Karpas-422 (cell line): ENCODE results near the gene FARS2. TPM values are rescaled to one million over a fixed set of nuclear protein-coding genes. Genes with fewer than 3 reads are reported as not detected.
"Not testable (repeated sequence)": the region's sequence is repeated elsewhere in the genome, so short reads cannot be mapped to it uniquely, and the experiment has no call there.

Experiments
- DNase-seq: peaks from one replicate; pipeline ENCODE4 v3.0.0-alpha.2; 2015
- H2AFZ ChIP-seq: fragments of 200-600 bp; sonication (generic); 2 replicates; pipeline ENCODE4 v1.6.1; 2014; ENCODE audit warnings: antibody characterized with exemption, low read length, mixed read lengths
- H3K27ac ChIP-seq: fragments of 200-600 bp; sonication (generic); 2 replicates; pipeline ENCODE4 v1.5.1; 2014; ENCODE audit warnings: mild to moderate bottlenecking, low read length, moderate library complexity
- H3K27me3 ChIP-seq: fragments of 200-600 bp; sonication (generic); 2 replicates; pipeline ENCODE4 v1.6.1; 2014; ENCODE audit warnings: low read length, mixed read lengths
- H3K36me3 ChIP-seq: fragments of 200-600 bp; sonication (generic); 2 replicates; pipeline ENCODE4 v1.6.1; 2014; ENCODE audit warnings: low read length, mixed read lengths; ENCODE audit not compliant: insufficient read depth
- H3K4me1 ChIP-seq: fragments of 200-600 bp; sonication (generic); 2 replicates; pipeline ENCODE4 v1.6.1; 2014; ENCODE audit warnings: mild to moderate bottlenecking, low read length, mixed read lengths
- H3K4me2 ChIP-seq: fragments of 200-600 bp; sonication (generic); 2 replicates; pipeline ENCODE4 v1.6.1; 2014; ENCODE audit warnings: low read length, low read depth, mild to moderate bottlenecking; ENCODE audit not compliant: poor library complexity, severe bottlenecking
- H3K4me3 ChIP-seq: fragments of 200-600 bp; sonication (generic); 2 replicates; pipeline ENCODE4 v1.5.1; 2014; ENCODE audit warnings: mild to moderate bottlenecking, antibody characterized with exemption, low read length, mixed read lengths
- H3K79me2 ChIP-seq: fragments of 200-600 bp; sonication (generic); 2 replicates; pipeline ENCODE4 v1.6.1; 2014; ENCODE audit warnings: mild to moderate bottlenecking, low read length, mixed read lengths
- H3K9ac ChIP-seq: fragments of 200-600 bp; sonication (generic); 2 replicates; pipeline ENCODE4 v1.6.0; 2014; ENCODE audit warnings: low read length
- H3K9me2 ChIP-seq: fragments of 200-600 bp; sonication (generic), shearing (Covaris generic); replicated peaks from 2 replicates; pipeline ENCODE4 v1.6.0; 2014; ENCODE audit warnings: mild to moderate bottlenecking, low read length, moderate library complexity; ENCODE audit not compliant: insufficient read depth
- H3K9me3 ChIP-seq: fragments of 300-700, 200-600 bp; sonication (generic); 2 replicates; pipeline ENCODE4 v1.6.1; 2014; ENCODE audit warnings: low read length, mixed read lengths
- H4K20me1 ChIP-seq: fragments of 200-600 bp; sonication (generic); 2 replicates; pipeline ENCODE4 v1.6.1; 2014; ENCODE audit warnings: mild to moderate bottlenecking, antibody characterized with exemption, low read length, low read depth; ENCODE audit not compliant: insufficient read depth
- total RNA-seq: library from RNA; depleted of rRNA; stranded (reverse); fragments of >200 nt; shearing (Covaris generic); gene quantifications from 2 replicates; pipeline ENCODE4 v1.2.3, GENCODE V29; 2014; ENCODE audit warnings: low replicate concordance

Gene FARS2
- total RNA-seq, 1 experiment from 2014 or later = 9.0 TPM

- H3K4me2 ChIP-seq = no peak overlapping the region
- no peaks in the 10 kb centered on the region for H3K79me2 ChIP-seq
- peaks cover 57% of the 10 kb centered on the region for H3K4me1 ChIP-seq
- H3K27me3 ChIP-seq = no peaks in the 10 kb centered on the region
- H3K9me3 ChIP-seq = no peaks in the 10 kb centered on the region
- H4K20me1 ChIP-seq = no peaks in the 10 kb centered on the region
- H3K36me3 ChIP-seq = no peaks in the 10 kb centered on the region
- no peak for DNase-seq
- no peak overlapping the region for H2AFZ ChIP-seq
- no peak overlapping the region for H3K27ac ChIP-seq
- H3K4me3 ChIP-seq = no peak overlapping the region
- H3K9me2 ChIP-seq = no peaks in the 10 kb centered on the region
- H3K9ac ChIP-seq = no peak overlapping the region
These were observed 437.0 kb downstream of the FARS2 start for GRCh38 chr6:5698318-5698717.

- H3K4me3 ChIP-seq, H3K79me2 ChIP-seq, H3K27ac ChIP-seq, H3K9me3 ChIP-seq, H3K27me3 ChIP-seq, H3K9me2 ChIP-seq, H3K4me2 ChIP-seq, H4K20me1 ChIP-seq, H2AFZ ChIP-seq, H3K36me3 ChIP-seq, H3K9ac ChIP-seq: not testable (repeated sequence)
- peak; percentile 42 for DNase-seq
- H3K4me1 ChIP-seq = peaks cover 50% of the 10 kb centered on the region
These were observed 437.8 kb downstream of the FARS2 start for GRCh38 chr6:5699064-5699463.

DNA sequence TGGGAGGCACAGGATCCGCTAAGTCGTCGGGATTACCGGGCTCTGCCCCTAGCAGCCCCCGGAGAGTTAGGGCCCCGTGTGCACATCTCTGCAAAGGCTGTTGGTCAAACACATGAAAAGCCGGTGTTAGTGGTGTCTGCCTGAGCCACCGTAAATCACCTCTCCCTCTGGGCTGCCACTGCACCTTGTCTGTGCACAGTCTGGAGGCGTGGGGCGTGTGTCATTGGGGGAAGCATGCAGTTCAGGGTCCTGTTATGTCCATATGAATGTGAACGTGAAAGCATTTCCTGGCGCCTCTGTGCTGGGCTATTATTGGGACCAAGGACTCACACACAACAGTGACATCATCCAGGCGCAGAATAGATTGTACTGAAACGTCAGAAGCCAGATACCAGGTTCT, 439.9 kb downstream of the FARS2 start:
- Histone ChIP-seq H3K4me1 (peaks cover 30% of the 10 kb centered on the region), H3K36me3 (no peaks in the 10 kb centered on the region), H3K79me2 (no peaks in the 10 kb centered on the region), H4K20me1 (0 out of 2 replicates have a peak, but pooled peaks cover 3% of the 10 kb centered on the region), H3K4me3 (no peak overlapping the region), H3K4me2 (no peak overlapping the region), H3K27me3 (no peaks in the 10 kb centered on the region), H2AFZ (no peak overlapping the region), H3K9ac (no peak overlapping the region), H3K9me2 (no peaks in the 10 kb centered on the region), H3K9me3 (no peaks in the 10 kb centered on the region), H3K27ac (no peak overlapping the region)
- DNase-seq = no peak

- Histone ChIP-seq H3K4me2 (no peak overlapping the region), H4K20me1 (0 out of 2 replicates have a peak, but pooled peaks cover 3% of the 10 kb centered on the region), H3K9me2 (no peaks in the 10 kb centered on the region), H3K36me3 (no peaks in the 10 kb centered on the region), H3K79me2 (no peaks in the 10 kb centered on the region), H3K4me3 (no peak overlapping the region), H3K27me3 (no peaks in the 10 kb centered on the region), H3K9ac (no peak overlapping the region), H3K4me1 (peaks cover 8% of the 10 kb centered on the region), H3K9me3 (no peaks in the 10 kb centered on the region), H2AFZ (no peak overlapping the region), H3K27ac (no peak overlapping the region)
- no peak for DNase-seq
These were observed 443.4 kb downstream of the FARS2 start for GRCh38 chr6:5704708-5705107.

DNA sequence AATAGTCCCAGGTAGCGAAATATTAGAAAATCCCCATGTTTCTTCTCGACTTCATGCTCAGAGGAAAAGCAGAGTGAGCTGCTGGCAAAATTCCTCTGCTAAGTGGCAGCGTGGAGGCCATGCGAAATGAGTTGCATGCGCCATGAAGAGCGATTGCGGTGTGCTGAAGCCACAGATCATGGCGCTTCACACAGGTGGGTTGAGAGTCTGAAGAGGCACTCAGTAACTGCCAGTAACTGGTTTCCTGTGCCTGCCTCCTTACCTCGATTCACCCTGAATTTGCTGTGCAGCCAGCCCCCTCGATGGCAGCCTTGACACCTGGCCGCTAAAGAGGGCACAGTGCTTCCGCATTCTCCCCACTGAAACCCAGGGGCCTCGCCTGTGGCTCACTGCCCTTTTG, 443.9 kb downstream of the FARS2 start:
- H3K4me2 ChIP-seq = no peak overlapping the region
- H4K20me1 ChIP-seq = 0 out of 2 replicates have a peak, but pooled peaks cover 3% of the 10 kb centered on the region
- no peak overlapping the region for H3K9ac ChIP-seq
- no peaks in the 10 kb centered on the region for H3K79me2 ChIP-seq
- DNase-seq = no peak
- H3K36me3 ChIP-seq = no peaks in the 10 kb centered on the region
- no peaks in the 10 kb centered on the region for H3K9me2 ChIP-seq
- no peak overlapping the region for H3K27ac ChIP-seq
- no peaks in the 10 kb centered on the region for H3K27me3 ChIP-seq
- H2AFZ ChIP-seq = no peak overlapping the region
- H3K4me1 ChIP-seq = peaks cover 8% of the 10 kb centered on the region
- no peaks in the 10 kb centered on the region for H3K9me3 ChIP-seq
- H3K4me3 ChIP-seq = no peak overlapping the region

DNA sequence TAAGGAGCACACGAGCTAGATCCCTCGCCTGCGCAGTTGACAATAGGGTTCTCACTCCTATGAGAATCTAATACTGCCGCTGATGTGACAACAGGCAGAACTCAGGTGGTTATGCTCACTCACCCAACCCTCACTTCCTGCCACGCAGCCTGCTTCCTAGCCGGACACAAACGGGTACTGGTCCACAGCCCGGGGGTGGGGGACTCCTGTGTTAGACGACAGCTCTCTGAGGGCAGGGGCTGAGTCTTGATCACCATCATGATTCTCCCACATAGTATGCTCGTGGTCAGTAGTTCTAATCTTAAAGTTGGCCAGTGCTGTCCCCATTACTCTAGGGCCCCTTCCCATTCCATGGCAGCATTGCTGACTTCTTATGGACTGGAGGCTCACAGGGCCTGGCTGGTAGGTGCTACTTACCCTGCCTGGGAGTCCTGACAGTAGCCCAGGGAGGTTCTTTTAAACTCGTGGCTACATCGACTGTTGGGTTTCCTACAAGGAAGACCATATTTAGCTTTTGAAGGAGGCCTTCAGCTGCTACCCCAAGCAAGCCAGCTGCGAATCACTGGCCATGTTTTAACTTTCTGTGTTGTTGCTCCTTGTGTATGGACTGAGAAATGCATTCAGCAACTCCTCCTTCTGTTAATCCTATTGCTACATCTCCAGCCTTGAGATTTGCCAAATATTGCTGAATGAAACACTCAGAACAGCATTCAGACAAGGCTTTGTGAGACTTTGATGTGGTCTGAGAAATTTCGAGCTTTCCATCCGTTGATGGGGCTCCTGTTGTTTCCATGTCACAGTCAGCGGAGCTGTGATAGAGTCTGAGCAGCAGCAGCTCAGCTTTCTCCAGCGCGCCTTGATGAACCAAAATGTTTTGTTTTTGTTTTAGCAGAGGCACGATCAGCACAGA, 445.1 kb downstream of the FARS2 start:
- H3K4me1 ChIP-seq = peaks cover 7% of the 10 kb centered on the region
- H3K4me2 ChIP-seq = no peak overlapping the region
- H3K9me3 ChIP-seq = no peaks in the 10 kb centered on the region
- no peak overlapping the region for H3K9ac ChIP-seq
- no peaks in the 10 kb centered on the region for H3K36me3 ChIP-seq
- DNase-seq = no peak
- H3K9me2 ChIP-seq = no peaks in the 10 kb centered on the region
- no peak overlapping the region for H2AFZ ChIP-seq
- H3K27ac ChIP-seq = no peak overlapping the region
- H3K27me3 ChIP-seq = no peaks in the 10 kb centered on the region
- no peak overlapping the region for H3K4me3 ChIP-seq
- 0 out of 2 replicates have a peak, but pooled peaks cover 3% of the 10 kb centered on the region for H4K20me1 ChIP-seq
- H3K79me2 ChIP-seq = no peaks in the 10 kb centered on the region

DNA sequence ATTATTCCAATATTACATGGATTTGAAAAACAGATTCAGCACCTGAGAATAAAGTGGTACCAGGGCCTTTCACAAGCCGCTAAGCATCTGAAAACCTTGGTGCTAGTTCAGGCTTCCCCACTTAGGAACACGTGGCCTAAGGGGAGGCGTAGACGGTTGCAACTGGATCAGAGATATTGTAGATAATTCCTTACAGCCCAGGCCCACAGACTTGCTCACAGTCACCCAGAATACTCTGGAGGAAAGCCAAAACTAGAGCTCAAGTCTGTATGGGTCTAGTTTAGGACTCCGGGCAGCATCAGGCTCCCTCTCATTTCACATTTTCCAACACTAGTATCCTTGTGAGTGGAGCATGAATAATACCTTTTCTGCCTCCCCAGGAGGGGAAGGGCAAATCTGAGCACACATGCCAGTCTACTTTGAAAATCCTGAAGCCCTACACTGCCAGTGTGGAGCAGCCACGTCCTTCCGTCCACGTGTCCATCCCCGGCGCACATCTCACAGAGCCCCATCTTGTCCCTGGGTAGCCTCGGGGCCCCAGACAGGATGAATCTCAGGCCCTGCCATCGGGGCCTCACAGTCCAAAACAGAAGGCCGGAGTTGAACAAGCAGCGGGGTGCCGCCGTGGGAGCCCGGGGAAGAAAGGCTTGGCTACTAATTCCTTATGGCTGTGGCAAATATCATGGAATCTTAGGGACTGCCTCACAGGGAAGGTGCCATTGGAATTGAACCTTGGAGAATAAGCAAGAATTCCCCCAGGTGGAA, 446.1 kb downstream of the FARS2 start:
- Histone ChIP-seq H3K4me1 (peaks cover 4% of the 10 kb centered on the region), H4K20me1 (0 out of 2 replicates have a peak, but pooled peaks cover 3% of the 10 kb centered on the region)

DNA sequence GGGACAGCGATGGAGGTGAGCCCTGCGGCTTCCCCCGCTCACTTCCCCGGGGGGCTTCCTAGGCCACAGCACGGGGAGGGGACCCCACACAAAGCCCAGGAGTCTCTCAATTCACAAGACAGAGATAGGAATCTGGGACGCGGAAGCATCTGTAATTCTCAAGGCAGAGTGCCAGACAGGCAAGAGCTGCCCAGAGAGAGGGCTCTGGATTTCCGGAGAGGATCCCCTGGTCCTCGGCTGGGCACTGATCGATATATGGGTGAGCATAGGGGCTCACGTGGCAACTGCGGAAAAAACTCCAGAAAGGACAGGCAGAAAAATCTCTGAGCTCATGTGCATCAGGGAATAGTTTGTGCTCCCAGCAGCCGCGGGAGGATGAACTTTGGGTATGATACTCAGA, 449.2 kb downstream of the FARS2 start:
- H2AFZ ChIP-seq = no peak overlapping the region
- H3K27ac ChIP-seq = no peak overlapping the region
- H3K9me2 ChIP-seq = no peaks in the 10 kb centered on the region
- H3K4me3 ChIP-seq = no peak overlapping the region
- no peaks in the 10 kb centered on the region for H3K36me3 ChIP-seq
- H3K4me1 ChIP-seq = peaks cover 6% of the 10 kb centered on the region
- no peaks in the 10 kb centered on the region for H4K20me1 ChIP-seq
- H3K79me2 ChIP-seq = no peaks in the 10 kb centered on the region
- H3K9me3 ChIP-seq = no peaks in the 10 kb centered on the region
- no peak overlapping the region for H3K9ac ChIP-seq
- no peak overlapping the region for H3K4me2 ChIP-seq
- H3K27me3 ChIP-seq = no peaks in the 10 kb centered on the region
- DNase-seq = no peak

More for the DNA sequence above, 446.1 kb downstream of the FARS2 start:
- Histone ChIP-seq H3K9me2 (no peaks in the 10 kb centered on the region), H3K4me2 (no peak overlapping the region), H3K79me2 (no peaks in the 10 kb centered on the region), H3K9ac (no peak overlapping the region), H3K27ac (no peak overlapping the region), H2AFZ (no peak overlapping the region), H3K36me3 (no peaks in the 10 kb centered on the region), H3K9me3 (no peaks in the 10 kb centered on the region), H3K27me3 (no peaks in the 10 kb centered on the region), H3K4me3 (no peak overlapping the region)
- DNase-seq = no peak
